ENCODE results near the gene SPATA12.
"Not testable (repeated sequence)": the region's sequence is repeated elsewhere in the genome, so short reads cannot be mapped to it uniquely, and the experiment has no call there.

The SPATA12 gene

GRCh38 chr3:57083266-57083995 lies 23.0 kb downstream of the SPATA12 start:
- DNase-seq (ENCODE audit: low spot score): not testable (repeated sequence)

- DNase-seq (ENCODE audit: low spot score): no peak
These were observed 24.7 kb downstream of the SPATA12 start for GRCh38 chr3:57085211-57085610.

GRCh38 chr3:57086201-57086600 lies 25.7 kb downstream of the SPATA12 start:
- DNase-seq (ENCODE audit: low spot score): no peak

GRCh38 chr3:57087361-57088092 lies 27.1 kb downstream of the SPATA12 start:
- no peak for DNase-seq (ENCODE audit: low spot score)

- DNase-seq (ENCODE audit: low spot score): no peak
These were observed 28.0 kb downstream of the SPATA12 start for GRCh38 chr3:57088503-57088902.

- no peak for DNase-seq (ENCODE audit: low spot score)
These were observed 28.6 kb downstream of the SPATA12 start for GRCh38 chr3:57089043-57089442.

GRCh38 chr3:57091521-57092273 lies 31.2 kb downstream of the SPATA12 start:
- DNase-seq (ENCODE audit: low spot score): no peak

GRCh38 chr3:57093489-57093888 lies 33.0 kb downstream of the SPATA12 start:
- no peak for DNase-seq (ENCODE audit: low spot score)

GRCh38 chr3:57093971-57094535 lies 33.6 kb downstream of the SPATA12 start:
- DNase-seq (ENCODE audit: low spot score): no peak

GRCh38 chr3:57094575-57094974 lies 34.1 kb downstream of the SPATA12 start:
- DNase-seq (ENCODE audit: low spot score): no peak

- no peak for DNase-seq (ENCODE audit: low spot score)
These were observed 34.9 kb downstream of the SPATA12 start for GRCh38 chr3:57095363-57095762.

- DNase-seq (ENCODE audit: low spot score): no peak
These were observed 37.1 kb downstream of the SPATA12 start for GRCh38 chr3:57097536-57097935.

- DNase-seq (ENCODE audit: low spot score): no peak
These were observed 38.2 kb downstream of the SPATA12 start for GRCh38 chr3:57098418-57099310.

GRCh38 chr3:57100046-57100695 lies 39.7 kb downstream of the SPATA12 start:
- DNase-seq (ENCODE audit: low spot score): peak; percentile 74

GRCh38 chr3:57105585-57105984 lies 45.1 kb downstream of the SPATA12 start:
- DNase-seq (ENCODE audit: low spot score): no peak

- no peak for DNase-seq (ENCODE audit: low spot score)
These were observed 48.2 kb downstream of the SPATA12 start for GRCh38 chr3:57108684-57109083.

GRCh38 chr3:57109437-57110199 lies 49.2 kb downstream of the SPATA12 start:
- DNase-seq (ENCODE audit: low spot score): peak; percentile 12

GRCh38 chr3:57110214-57110613 lies 49.8 kb downstream of the SPATA12 start:
- no peak for DNase-seq (ENCODE audit: low spot score)

GRCh38 chr3:57110798-57111197 lies 50.3 kb downstream of the SPATA12 start:
- DNase-seq (ENCODE audit: low spot score): no peak

- no peak for DNase-seq (ENCODE audit: low spot score)
These were observed 51.7 kb downstream of the SPATA12 start for GRCh38 chr3:57112206-57112605.
